COLO668 (cell line): ENCODE results near the gene GFI1.
A peak's percentile ranks its signal among the peaks of the same experiment; 100 is the strongest.

Source experiments
- DNase-seq: peaks from one replicate; lab custom pipeline; 2025; ENCODE audit not compliant: unreplicated experiment; lab: John Stamatoyannopoulos, UW

Gene GFI1

GRCh38 chr1:92488416-92488815 is 1.7 kb upstream of the GFI1 start:
- DNase-seq: no peak

- DNase-seq: no peak
Observed at GRCh38 chr1:92487078-92487605, 417 bp upstream of the GFI1 start.

GRCh38 chr1:92485381-92486250 is 1.1 kb downstream of the GFI1 start:
- DNase-seq: peak; percentile 92

- DNase-seq: peak; percentile 77
Observed at GRCh38 chr1:92484472-92485380, 2.0 kb downstream of the GFI1 start.

- DNase-seq: peak; percentile 85
Observed at GRCh38 chr1:92483610-92484471, 2.9 kb downstream of the GFI1 start.

- DNase-seq: peak; percentile 74
Observed at GRCh38 chr1:92482665-92483609, 3.8 kb downstream of the GFI1 start.

- DNase-seq: no peak
Observed at GRCh38 chr1:92481971-92482664, 4.6 kb downstream of the GFI1 start.

- no peak for DNase-seq
Observed at GRCh38 chr1:92481599-92481925, 5.2 kb downstream of the GFI1 start.

- no peak for DNase-seq
Observed at GRCh38 chr1:92480813-92481598, 5.7 kb downstream of the GFI1 start.

- DNase-seq: no peak
Observed at GRCh38 chr1:92480200-92480812, 6.4 kb downstream of the GFI1 start.

- no peak for DNase-seq
Observed at GRCh38 chr1:92479587-92479986, 7.1 kb downstream of the GFI1 start.

GRCh38 chr1:92478393-92478792 is 8.3 kb downstream of the GFI1 start:
- no peak for DNase-seq

GRCh38 chr1:92476071-92476631 is 10.6 kb downstream of the GFI1 start:
- peak; percentile 22 for DNase-seq

GRCh38 chr1:92475029-92475428 is 11.7 kb downstream of the GFI1 start:
- no peak for DNase-seq

- DNase-seq: no peak
Observed at GRCh38 chr1:92473781-92474495, 12.8 kb downstream of the GFI1 start.

GRCh38 chr1:92470216-92470615 is 16.5 kb downstream of the GFI1 start:
- DNase-seq: no peak
